GM19025 (cell line): ENCODE measurements around the gene SAMD11.

ENCODE experiments used
- ATAC-seq: cut with Tn5 transposase; IDR thresholded peaks from one replicate; pipeline ENCODE4 v1.9.1; 2021; ENCODE audit warnings: mild to moderate bottlenecking, low read depth, moderate library complexity; ENCODE audit not compliant: unreplicated experiment

Gene SAMD11

GRCh38 chr1:916173-917075 is 7.3 kb upstream of the SAMD11 start:
- ATAC-seq = no peak

- no peak for ATAC-seq
These were observed 6.7 kb upstream of the SAMD11 start for GRCh38 chr1:917076-917459.

DNA sequence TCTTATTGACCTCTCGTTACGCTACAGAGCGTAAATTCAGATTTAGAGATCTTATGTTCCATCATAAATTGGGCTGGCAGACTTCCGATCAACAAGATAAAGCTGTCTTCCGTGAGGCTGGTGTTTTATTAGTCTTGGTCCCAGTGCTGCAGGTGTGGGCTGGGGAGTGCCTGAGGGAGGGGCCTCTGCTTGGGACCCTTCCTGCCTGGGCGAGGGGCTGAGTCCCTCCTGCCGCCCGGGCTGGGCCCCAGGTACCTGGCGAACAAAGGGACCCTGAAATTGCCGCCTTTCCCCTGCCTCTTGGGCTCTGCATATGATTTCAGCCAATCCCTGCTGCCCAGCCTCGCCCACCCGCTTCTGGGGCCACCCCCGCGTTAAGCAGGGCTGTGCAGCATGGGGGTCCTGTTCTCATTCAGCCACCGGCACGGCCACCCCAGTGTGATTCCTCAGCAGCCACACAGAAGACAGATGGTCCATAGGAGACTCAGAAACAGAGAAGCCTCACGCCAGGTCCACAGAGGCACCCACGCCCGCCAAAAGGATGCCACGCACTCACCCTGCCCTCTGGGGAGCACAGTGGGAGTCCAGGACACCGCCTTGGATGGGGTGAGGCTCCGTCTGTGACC is 6.1 kb upstream of the SAMD11 start:
- no peak for ATAC-seq

DNA sequence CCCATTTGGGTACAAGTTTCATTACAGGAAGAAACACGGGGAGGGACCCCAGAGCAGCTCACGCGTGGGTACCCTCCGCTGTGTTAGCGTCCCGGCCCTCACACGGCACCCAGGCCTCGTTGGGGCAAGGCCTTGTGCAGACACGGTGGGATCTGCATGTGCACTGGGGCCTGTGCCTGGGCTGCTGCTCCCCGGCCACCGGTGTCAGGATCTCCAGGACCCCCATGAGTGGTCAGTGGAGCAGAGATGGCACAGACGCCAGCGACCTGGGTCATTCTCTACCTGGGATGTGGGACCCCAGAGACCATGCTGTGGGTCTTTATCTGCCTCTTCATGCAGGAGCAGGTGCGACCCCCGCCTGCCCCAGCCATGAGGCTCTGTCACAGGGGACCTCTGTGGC is 5.4 kb upstream of the SAMD11 start:
- no peak for ATAC-seq

GRCh38 chr1:918843-919242 is 4.9 kb upstream of the SAMD11 start:
- ATAC-seq = no peak

GRCh38 chr1:919271-919872 is 4.4 kb upstream of the SAMD11 start:
- no peak for ATAC-seq

DNA sequence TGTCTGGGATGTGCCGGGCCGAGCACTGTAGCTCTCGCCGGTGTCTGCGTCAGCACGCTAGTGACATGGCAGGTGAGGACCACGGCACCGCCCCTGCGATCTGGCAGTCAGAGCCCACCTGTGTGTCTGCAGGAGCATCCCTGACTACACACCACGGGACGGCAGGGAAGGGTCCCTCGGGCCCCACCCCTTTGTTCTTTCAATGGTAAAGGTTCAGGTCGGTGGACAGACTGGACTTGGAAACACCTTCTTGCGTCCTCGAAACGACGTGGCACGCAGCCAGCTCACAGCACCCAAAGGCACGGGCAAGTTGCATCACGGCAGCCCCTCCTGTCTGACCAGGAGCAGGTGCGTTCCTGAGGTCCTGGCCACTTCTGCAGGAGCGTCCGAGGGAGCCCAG is 3.7 kb upstream of the SAMD11 start:
- no peak for ATAC-seq

GRCh38 chr1:920521-920920 is 3.2 kb upstream of the SAMD11 start:
- ATAC-seq = no peak

DNA sequence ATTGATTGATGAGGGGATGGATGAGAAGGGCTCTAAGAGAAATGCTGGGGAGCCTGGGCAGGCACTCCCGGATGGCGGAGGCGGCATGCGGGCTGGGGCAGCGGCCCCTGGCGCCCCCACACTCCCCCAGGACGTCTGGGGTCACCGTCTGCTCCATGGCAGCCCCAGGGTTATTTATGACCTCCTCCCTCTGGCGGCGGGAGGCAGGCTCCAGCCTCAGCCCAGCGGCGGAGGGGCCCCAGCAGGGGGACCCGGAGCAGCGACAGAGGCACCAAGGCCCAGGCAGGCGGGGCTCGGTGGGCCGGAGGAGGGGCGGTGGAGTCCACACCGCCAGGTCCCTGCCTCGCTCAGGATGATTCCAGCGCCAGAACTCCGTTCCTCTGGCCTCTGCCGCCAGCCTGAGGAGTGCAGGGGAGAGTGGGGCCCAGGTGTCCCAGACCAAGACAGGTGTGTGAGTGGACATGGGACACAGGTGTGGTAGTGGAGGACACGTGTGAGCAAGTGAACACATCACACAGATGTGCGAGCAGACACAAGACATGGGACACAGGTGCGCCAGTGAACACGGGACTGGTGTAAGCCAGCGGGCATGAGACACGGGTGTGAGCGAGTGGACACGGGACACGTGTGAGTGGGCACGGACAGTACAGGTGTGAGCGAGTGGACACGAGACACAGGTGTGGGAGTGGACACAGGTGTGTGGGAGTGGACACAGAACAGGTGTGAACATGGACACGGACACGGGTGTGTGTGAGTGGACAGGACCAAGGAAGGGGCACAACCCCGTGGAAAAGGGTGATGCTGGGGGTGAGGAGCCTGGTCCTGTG is 2.5 kb upstream of the SAMD11 start:
- no peak for ATAC-seq

DNA sequence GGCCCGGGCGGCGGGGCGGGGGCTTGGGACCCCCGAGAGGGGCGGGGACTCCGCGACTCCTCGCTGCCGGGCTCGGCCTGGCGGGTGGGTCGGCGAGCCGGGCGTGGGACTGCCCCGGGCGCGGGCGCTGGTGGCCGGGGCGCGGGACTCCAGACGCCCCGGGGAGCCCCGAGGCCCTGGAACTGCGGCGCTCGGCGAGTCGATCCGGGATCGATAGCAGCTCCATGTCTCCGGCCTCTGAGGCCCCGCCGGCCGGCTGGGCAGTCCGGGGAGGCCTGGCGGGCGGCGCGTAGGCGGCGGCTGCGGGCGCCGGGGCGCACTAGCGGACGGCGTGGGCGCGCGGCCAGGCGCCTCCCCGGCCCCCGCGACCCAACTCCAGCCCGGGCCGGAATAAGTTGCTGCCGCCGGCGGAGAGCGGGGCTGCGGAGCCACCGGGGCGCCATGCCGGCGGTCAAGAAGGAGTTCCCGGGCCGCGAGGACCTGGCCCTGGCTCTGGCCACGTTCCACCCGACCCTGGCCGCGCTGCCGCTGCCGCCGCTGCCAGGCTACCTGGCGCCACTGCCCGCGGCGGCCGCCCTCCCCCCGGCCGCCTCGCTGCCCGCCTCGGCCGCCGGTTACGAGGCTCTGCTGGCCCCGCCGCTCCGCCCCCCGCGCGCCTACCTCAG is 400 bp downstream of the SAMD11 start:
- ATAC-seq = no peak

GRCh38 chr1:924656-925560 is 1.2 kb downstream of the SAMD11 start:
- ATAC-seq = no peak

DNA sequence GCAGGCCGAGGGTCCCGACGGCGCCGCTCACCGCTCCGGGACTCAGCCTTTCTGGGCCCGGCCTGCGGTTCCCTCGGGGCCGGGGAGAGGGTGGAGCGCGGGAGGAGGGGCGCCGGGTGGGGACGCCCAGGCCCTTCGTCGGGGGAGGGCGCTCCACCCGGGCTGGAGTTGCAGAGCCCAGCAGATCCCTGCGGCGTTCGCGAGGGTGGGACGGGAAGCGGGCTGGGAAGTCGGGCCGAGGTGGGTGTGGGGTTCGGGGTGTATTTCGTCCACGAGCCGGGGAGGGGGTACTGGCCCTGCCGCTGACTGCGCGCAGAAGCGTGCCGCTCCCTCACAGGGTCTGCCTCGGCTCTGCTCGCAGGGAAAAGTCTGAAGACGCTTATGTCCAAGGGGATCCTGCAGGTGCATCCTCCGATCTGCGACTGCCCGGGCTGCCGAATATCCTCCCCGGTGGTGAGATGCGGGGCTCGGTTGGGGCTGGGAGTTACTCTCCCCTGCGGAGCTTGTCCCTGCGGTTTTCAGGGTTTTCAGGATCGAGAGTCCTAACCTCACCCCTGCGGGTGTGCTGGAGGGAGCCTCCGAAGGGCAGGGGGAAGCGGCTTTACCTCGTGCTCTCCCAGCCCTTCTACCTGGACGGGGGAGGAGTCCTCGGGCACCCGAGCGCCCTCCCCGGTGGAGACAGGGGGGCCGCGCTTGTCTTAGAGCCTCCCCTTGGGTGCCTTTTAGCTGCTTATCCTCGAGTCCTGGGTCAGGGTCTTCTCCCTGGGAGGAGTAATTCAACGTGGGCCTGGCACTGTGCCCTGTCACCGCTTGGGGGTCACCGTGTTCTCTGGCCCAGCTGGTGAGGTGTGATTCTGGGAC is 2.1 kb downstream of the SAMD11 start:
- ATAC-seq = no peak

GRCh38 chr1:927234-927633 is 3.5 kb downstream of the SAMD11 start:
- no peak for ATAC-seq

DNA sequence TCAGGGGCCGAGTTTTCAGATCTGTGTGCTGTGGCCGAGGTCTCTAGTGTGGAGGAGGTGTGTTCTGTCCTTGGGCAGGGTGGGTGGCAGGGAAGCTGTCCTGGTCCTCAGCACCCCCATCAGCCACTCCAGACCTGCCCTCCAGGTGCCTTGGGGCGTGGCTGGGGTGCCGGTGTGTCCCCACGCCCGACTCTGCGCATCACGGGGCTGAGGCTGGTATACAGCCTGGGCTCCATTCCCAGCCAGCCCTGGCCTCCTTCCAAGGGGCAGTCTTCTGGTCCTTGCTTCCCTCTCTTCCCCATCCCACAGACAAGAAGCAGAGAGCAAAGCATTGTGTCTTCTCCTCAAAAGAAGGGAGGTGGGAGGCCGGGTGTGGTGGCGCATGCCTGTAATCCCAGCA is 4.0 kb downstream of the SAMD11 start:
- ATAC-seq = no peak

- ATAC-seq = no peak
These were observed 5.3 kb downstream of the SAMD11 start for GRCh38 chr1:928825-929661.

GRCh38 chr1:929712-930632 is 6.2 kb downstream of the SAMD11 start:
- ATAC-seq = no peak
